ENCODE results near the gene AQP6.

Gene AQP6

GRCh38 chr12:49954863-49955830 is 17.6 kb upstream of the AQP6 start:
- Histone ChIP-seq H4K91ac (ENCODE audit: low read length) (no peak overlapping the region), H3K27me3 (ENCODE audit: control insufficient read depth in 1 of 2, insufficient read depth in 1 of 2, low read length in 2 of 2) (peaks cover 88 to 94% of the 10 kb centered on the region in 2 experiments), H2AFZ (ENCODE audit: low read depth, low read length) (no peak overlapping the region), H3K4me2 (ENCODE audit: low read length, poor library complexity, severe bottlenecking) (no peak overlapping the region), H3K27ac (ENCODE audit: low read length, poor library complexity, severe bottlenecking) (no peak overlapping the region), H3K36me3 (ENCODE audit: control insufficient read depth in 1 of 2, insufficient read depth in 2 of 2, low read depth in 1 of 2, low read length in 2 of 2) (no peaks in the 10 kb centered on the region), H2AK5ac (ENCODE audit: low read length, severe bottlenecking) (no peak overlapping the region), H3K79me1 (replicated peaks; ENCODE audit: low read length, poor library complexity, severe bottlenecking) (no peaks in the 10 kb centered on the region), H2BK120ac (ENCODE audit: low read depth, low read length) (no peak overlapping the region), H2BK15ac (ENCODE audit: low read depth, poor library complexity, severe bottlenecking) (no peak overlapping the region), H4K8ac (ENCODE audit: low read length) (no peak overlapping the region), H3K4ac (ENCODE audit: low read depth in 1 of 2, low read length in 2 of 2) (no peak overlapping the region), H3K9ac (ENCODE audit: low read length) (no peak overlapping the region), H3K9me3 (ENCODE audit: control insufficient read depth, low read length) (no peaks in the 10 kb centered on the region), H3K4me1 (ENCODE audit: control insufficient read depth, insufficient read depth, low read depth, low read length) (peaks cover 9% of the 10 kb centered on the region), H3K4me3 (ENCODE audit: insufficient read depth in 1 of 2, low read depth in 1 of 2, low read length in 2 of 2) (no peak overlapping the region), H2BK12ac (ENCODE audit: low read length in 2 of 2) (no peak overlapping the region), H3K14ac (ENCODE audit: low read length in 2 of 2) (no peak overlapping the region), H3K18ac (ENCODE audit: low read depth in 1 of 2, low read length in 2 of 2) (no peak overlapping the region), H3K23ac (ENCODE audit: low read length in 2 of 2) (no peak overlapping the region), H2BK5ac (ENCODE audit: low read depth, low read length, poor library complexity, severe bottlenecking) (no peak overlapping the region)
- 45% methylated on average over 53 of the region's 53 CpGs for WGBS
- no peak for DNase-seq

GRCh38 chr12:49955899-49956662 is 16.7 kb upstream of the AQP6 start:
- Histone ChIP-seq H2BK5ac (ENCODE audit: low read depth, low read length, poor library complexity, severe bottlenecking) (no peak overlapping the region), H3K27ac (ENCODE audit: low read length, poor library complexity, severe bottlenecking) (no peak overlapping the region), H2BK12ac (ENCODE audit: low read length in 2 of 2) (no peak overlapping the region), H3K4ac (ENCODE audit: low read depth in 1 of 2, low read length in 2 of 2) (no peak overlapping the region), H4K8ac (ENCODE audit: low read length) (no peak overlapping the region), H3K4me2 (ENCODE audit: low read length, poor library complexity, severe bottlenecking) (no peak overlapping the region), H2AK5ac (ENCODE audit: low read length, severe bottlenecking) (no peak overlapping the region), H3K4me1 (ENCODE audit: control insufficient read depth, insufficient read depth, low read depth, low read length) (peaks cover 14% of the 10 kb centered on the region), H3K14ac (ENCODE audit: low read length in 2 of 2) (no peak overlapping the region), H3K18ac (ENCODE audit: low read depth in 1 of 2, low read length in 2 of 2) (no peak overlapping the region), H3K23ac (ENCODE audit: low read length in 2 of 2) (no peak overlapping the region), H4K91ac (ENCODE audit: low read length) (no peak overlapping the region), H3K9ac (ENCODE audit: low read length) (no peak overlapping the region), H3K27me3 (ENCODE audit: control insufficient read depth in 1 of 2, insufficient read depth in 1 of 2, low read length in 2 of 2) (peaks cover 95 to 98% of the 10 kb centered on the region in 2 experiments), H3K4me3 (ENCODE audit: insufficient read depth in 1 of 2, low read depth in 1 of 2, low read length in 2 of 2) (no peak overlapping the region), H3K9me3 (ENCODE audit: control insufficient read depth, low read length) (no peaks in the 10 kb centered on the region), H2AFZ (ENCODE audit: low read depth, low read length) (no peak overlapping the region), H3K79me1 (replicated peaks; ENCODE audit: low read length, poor library complexity, severe bottlenecking) (no peaks in the 10 kb centered on the region), H2BK15ac (ENCODE audit: low read depth, poor library complexity, severe bottlenecking) (no peak overlapping the region), H3K36me3 (ENCODE audit: control insufficient read depth in 1 of 2, insufficient read depth in 2 of 2, low read depth in 1 of 2, low read length in 2 of 2) (no peaks in the 10 kb centered on the region), H2BK120ac (ENCODE audit: low read depth, low read length) (no peak overlapping the region)
- DNase-seq, result no peak
- WGBS, result 85% methylated on average over 12 of the region's 13 CpGs

GRCh38 chr12:49956663-49957569 is 15.8 kb upstream of the AQP6 start:
- H2AK5ac ChIP-seq (ENCODE audit: low read length, severe bottlenecking), result no peak overlapping the region
- peaks cover 91 to 92% of the 10 kb centered on the region in 2 experiments for H3K27me3 ChIP-seq (ENCODE audit: control insufficient read depth in 1 of 2, insufficient read depth in 1 of 2, low read length in 2 of 2)
- H3K79me1 ChIP-seq (replicated peaks; ENCODE audit: low read length, poor library complexity, severe bottlenecking), result no peaks in the 10 kb centered on the region
- H2BK5ac ChIP-seq (ENCODE audit: low read depth, low read length, poor library complexity, severe bottlenecking), result no peak overlapping the region
- H2BK15ac ChIP-seq (ENCODE audit: low read depth, poor library complexity, severe bottlenecking), result no peak overlapping the region
- no peak overlapping the region for H3K14ac ChIP-seq (ENCODE audit: low read length in 2 of 2)
- no peaks in the 10 kb centered on the region for H3K9me3 ChIP-seq (ENCODE audit: control insufficient read depth, low read length)
- no peaks in the 10 kb centered on the region for H3K36me3 ChIP-seq (ENCODE audit: control insufficient read depth in 1 of 2, insufficient read depth in 2 of 2, low read depth in 1 of 2, low read length in 2 of 2)
- no peak overlapping the region for H3K4ac ChIP-seq (ENCODE audit: low read depth in 1 of 2, low read length in 2 of 2)
- no peak overlapping the region for H4K8ac ChIP-seq (ENCODE audit: low read length)
- no peak overlapping the region for H3K23ac ChIP-seq (ENCODE audit: low read length in 2 of 2)
- H3K4me3 ChIP-seq (ENCODE audit: insufficient read depth in 1 of 2, low read depth in 1 of 2, low read length in 2 of 2), result no peak overlapping the region
- no peak overlapping the region for H2BK120ac ChIP-seq (ENCODE audit: low read depth, low read length)
- peaks cover 21% of the 10 kb centered on the region for H3K4me1 ChIP-seq (ENCODE audit: control insufficient read depth, insufficient read depth, low read depth, low read length)
- H3K18ac ChIP-seq (ENCODE audit: low read depth in 1 of 2, low read length in 2 of 2), result no peak overlapping the region
- no peak for DNase-seq
- H3K9ac ChIP-seq (ENCODE audit: low read length), result no peak overlapping the region
- no peak overlapping the region for H4K91ac ChIP-seq (ENCODE audit: low read length)
- WGBS, result 79% methylated on average over 5 of the region's 6 CpGs
- H3K27ac ChIP-seq (ENCODE audit: low read length, poor library complexity, severe bottlenecking), result no peak overlapping the region
- H2AFZ ChIP-seq (ENCODE audit: low read depth, low read length), result no peak overlapping the region
- H2BK12ac ChIP-seq (ENCODE audit: low read length in 2 of 2), result no peak overlapping the region
- no peak overlapping the region for H3K4me2 ChIP-seq (ENCODE audit: low read length, poor library complexity, severe bottlenecking)

All from mesenchymal stem cell (in vitro differentiated cells and primary cell).